Tibial nerve (tissue), 4 donors: ENCODE results near the gene SHISAL2A.

Experiments
- CTCF ChIP-seq, 5 experiments: fragments of 200-600 bp in 3 of 5; fragments of 450-650 bp in 2 of 5; sonication (generic) in 3 of 5; IDR thresholded peaks; one replicate each; pipeline ENCODE4 v1.5.1; 2016 to 2019; ENCODE audit warnings: antibody characterized with exemption in 5 of 5, mild to moderate bottlenecking in 3 of 5, moderate library complexity in 2 of 5
- EP300 ChIP-seq, 2 donors: sonication (generic); formaldehyde crosslinking; IDR thresholded peaks; one replicate each; pipeline ENCODE4 v1.6.1; 2017; ENCODE audit warnings: antibody characterized with exemption in 2 of 2, mild to moderate bottlenecking in 1 of 2

- TF ChIP-seq CTCF (IDR thresholded peaks at IDR 0.05): no peak
- no peak for TF ChIP-seq EP300 (IDR thresholded peaks at IDR 0.05)
Observed at GRCh38 chr1:52636721-52637695, 4.0 kb downstream of the SHISAL2A start.
